Lung (tissue), 12 donors: ENCODE measurements around the gene MSI1. TPM values are rescaled to one million over a fixed set of nuclear protein-coding genes. Genes with fewer than 3 reads are reported as not detected.
A peak's percentile ranks its signal among the peaks of the same experiment; 100 is the strongest.

Experiments used
- ATAC-seq: fragments of 200-7000 bp; cut with Tn5 transposase; one replicate; pipeline ENCODE4 v1.9.1; 2020; ENCODE audit warnings: moderate number of reproducible peaks; ENCODE audit not compliant: insufficient read depth, low FRiP score
- DNase-seq, 3 donors: peaks; one replicate each; pipeline ENCODE4 v3.0.0-alpha.2; 2013 to 2017
- H3K27ac ChIP-seq, 2 donors: one replicate each; pipeline ENCODE4 v1.5.1; 2013; ENCODE audit warnings: mild to moderate bottlenecking in 2 of 2, moderate library complexity in 2 of 2, control low read depth in 1 of 2, inconsistent platforms in 1 of 2, low read depth in 1 of 2, low read length in 1 of 2
- H3K27me3 ChIP-seq, 3 donors: one replicate each; pipeline ENCODE4 v1.5.1; 2013; ENCODE audit warnings: low read length in 2 of 3; ENCODE audit not compliant: control insufficient read depth in 3 of 3, insufficient read depth in 3 of 3
- H3K36me3 ChIP-seq, 4 donors: one replicate each; pipeline ENCODE4 v1.5.1; 2013; ENCODE audit warnings: low read length in 4 of 4, mild to moderate bottlenecking in 1 of 4, moderate library complexity in 1 of 4; ENCODE audit not compliant: control insufficient read depth in 4 of 4, insufficient read depth in 4 of 4
- H3K4me1 ChIP-seq, 5 donors: one replicate each; pipeline ENCODE4 v1.5.1; 2013; ENCODE audit warnings: low read length in 5 of 5, mild to moderate bottlenecking in 2 of 5, moderate library complexity in 1 of 5; ENCODE audit not compliant: control insufficient read depth in 5 of 5, insufficient read depth in 5 of 5
- H3K4me3 ChIP-seq: one replicate; pipeline ENCODE4 v1.5.1; 2013; ENCODE audit warnings: mild to moderate bottlenecking, control low read depth, moderate library complexity
- H3K9ac ChIP-seq, 2 donors: one replicate each; pipeline ENCODE4 v1.5.1; 2013; ENCODE audit warnings: low read length in 2 of 2, control low read depth in 1 of 2; ENCODE audit not compliant: insufficient read depth in 1 of 2
- H3K9me3 ChIP-seq, 4 donors: one replicate each; pipeline ENCODE4 v1.5.1; 2013; ENCODE audit warnings: low read length in 3 of 4, mild to moderate bottlenecking in 1 of 4, moderate library complexity in 1 of 4; ENCODE audit not compliant: control insufficient read depth in 4 of 4, insufficient read depth in 3 of 4
- CTCF ChIP-seq: IDR thresholded peaks from 2 replicates; pipeline ENCODE4 v1.5.1; 2012; ENCODE audit warnings: mild to moderate bottlenecking; ENCODE audit errors: control extremely low read depth, extremely low read depth
- WGBS, 2 donors: extraction: QIAGEN DNeasy Blood & Tissue Kit; methylation state at CpG; one replicate each; pipeline ENCODE4 v1.1.7; 2013; 5-methylcytosine and 5-hydroxymethylcytosine counted together
- polyA plus RNA-seq, 2 donors: library from polyadenylated mRNA; stranded (reverse); fragments of 200-250 nt; gene quantifications; one replicate each; pipeline ENCODE4 v1.2.1, GENCODE V29; 2013
- total RNA-seq, 2 donors: library from RNA; depleted of rRNA in 1 of 2; stranded (reverse); fragments of >200 nt in 1 of 2; gene quantifications; one replicate each; pipeline ENCODE4 v1.2.1, GENCODE V29; 2014 to 2021
- donor health status: control.
- donor health status: control.
- donor health status: Bipolar disorder and iron deficiency.
- donor health status: healthy.
- donor health status: DM: yes; HTN: yes; CAD: no.

The MSI1 gene
- total and polyA plus RNA-seq, 4 donors: 0.18 to 3.5 (median 0.58) TPM

- H3K36me3 ChIP-seq: no peaks in the 10 kb centered on the region
- no peak overlapping the region for H3K27ac ChIP-seq
- DNase-seq (no peak), ATAC-seq (no peak)
- no peak for TF ChIP-seq CTCF
- peaks cover 0 to 4% (median 0%) of the 10 kb centered on the region in 5 donors for H3K4me1 ChIP-seq
- no peak overlapping the region for H3K9ac ChIP-seq
- no peaks in the 10 kb centered on the region for H3K27me3 ChIP-seq
- no peaks in the 10 kb centered on the region for H3K9me3 ChIP-seq
- no peak overlapping the region for H3K4me3 ChIP-seq
- WGBS, 2 donors: 81 to 86% methylated on average over 4 of the region's 4 CpGs
Observed at GRCh38 chr12:120328228-120328627, 40.7 kb downstream of the MSI1 start.

DNA sequence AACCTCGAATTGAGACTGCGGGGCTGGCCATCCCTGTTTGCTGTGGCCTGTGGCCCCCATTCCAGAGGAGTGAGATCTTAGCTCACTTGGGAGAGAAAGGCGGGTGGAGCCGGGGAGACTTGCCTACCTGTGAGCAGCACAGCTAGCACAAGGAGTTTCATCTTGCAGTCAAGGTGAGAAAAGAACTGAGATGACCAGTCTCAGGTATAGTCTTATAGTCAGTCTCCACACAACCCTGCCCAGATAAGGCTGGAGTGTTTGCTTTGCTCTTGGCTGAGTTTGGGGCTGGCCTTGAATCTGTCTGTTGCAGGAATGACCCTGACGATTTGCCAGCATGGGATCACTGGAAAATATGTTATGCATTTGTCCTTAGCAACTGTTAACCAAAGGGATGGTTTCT, 41.4 kb downstream of the MSI1 start, which contains the start of gene PLA2G1B:
TSS of gene PLA2G1B (minus strand) at position 187 of the 400 bp plus-strand sequence. CDS start at position 161, 26 bp downstream.
- ATAC-seq: no peak

GRCh38 chr12:120324841-120325417, 44.0 kb downstream of the MSI1 start:
- Histone ChIP-seq H3K36me3 (no peaks in the 10 kb centered on the region), H3K9me3 (no peaks in the 10 kb centered on the region), H3K27ac (no peak overlapping the region), H3K4me1 (peaks cover 0 to 4% (median 0%) of the 10 kb centered on the region in 5 donors), H3K9ac (no peak overlapping the region), H3K4me3 (no peak overlapping the region), H3K27me3 (no peaks in the 10 kb centered on the region)
- no peak for TF ChIP-seq CTCF
- no peak for ATAC-seq
- 63 to 81% methylated on average over 9 of the region's 9 CpGs for WGBS, 2 donors
- no peak for DNase-seq

More for the DNA sequence above, 41.4 kb downstream of the MSI1 start, which contains the start of gene PLA2G1B:
- Histone ChIP-seq H3K27ac (no peak within 1 kb of the TSS), H3K9me3 (no peaks in the 10 kb centered on the region), H3K4me3 (no peak within 1 kb of the TSS), H3K36me3 (no peaks in the 10 kb centered on the region), H3K27me3 (no peaks in the 10 kb centered on the region), H3K9ac (no peak within 1 kb of the TSS), H3K4me1 (peaks cover 0 to 4% (median 0%) of the 10 kb centered on the region in 5 donors)
- peak; percentile 16 to 30 (median 21) for DNase-seq
- WGBS, 2 donors: 63 to 75% methylated on average over 5 of the region's 5 CpGs
- TF ChIP-seq CTCF: no peak
